GM06990 (cell line): ENCODE data around the gene CLEC4G.

Source experiments
- DNase-seq: peaks from one replicate; pipeline ENCODE4 v3.0.0-alpha.2; 2011; ENCODE audit not compliant: insufficient read length; ENCODE audit errors: extremely low read depth
- H3K27me3 ChIP-seq: replicated peaks from 2 replicates; pipeline ENCODE4 v1.6.0; 2011; ENCODE audit warnings: low read length; ENCODE audit not compliant: control insufficient read depth, insufficient read depth
- H3K36me3 ChIP-seq: 2 replicates; pipeline ENCODE4 v1.5.1; 2011; ENCODE audit warnings: low read length; ENCODE audit not compliant: control insufficient read depth, insufficient read depth
- H3K4me3 ChIP-seq: replicated peaks from 2 replicates; pipeline ENCODE4 v1.5.1; 2011; ENCODE audit warnings: low read depth, mild to moderate bottlenecking, control low read depth, low read length
- CTCF ChIP-seq: IDR thresholded peaks from 2 replicates; pipeline ENCODE4 v1.5.1; 2011; ENCODE audit warnings: low read length, control low read depth, mild to moderate bottlenecking, inconsistent platforms; ENCODE audit not compliant: insufficient read depth, poor library complexity, severe bottlenecking

CLEC4G gene

DNA sequence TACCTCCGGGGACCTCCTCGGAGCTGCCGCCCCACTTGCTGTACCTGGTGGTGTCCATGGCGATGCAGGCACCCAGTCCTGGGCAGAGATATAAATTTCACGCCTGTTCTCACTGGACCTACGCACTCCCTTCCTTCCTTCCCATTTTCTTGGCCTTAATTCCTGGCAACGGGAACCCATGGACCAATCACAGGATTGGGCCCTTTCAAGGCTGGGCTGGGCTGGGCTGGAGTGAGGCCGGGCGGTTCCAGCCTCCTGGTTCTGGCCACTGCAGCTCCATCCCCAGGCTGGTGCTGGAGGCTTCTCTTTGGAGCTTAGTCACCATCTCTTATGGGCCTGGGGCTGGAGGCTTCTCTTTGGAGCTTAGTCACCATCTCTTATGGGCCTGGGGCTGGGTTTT is at the start of gene CLEC4G:
Gene CLEC4G, minus strand, starts transcription at position 66 of the 400 bp plus-strand sequence. Its CDS starts 8 bp downstream, at position 58.
- no peaks in the 10 kb centered on the region for H3K36me3 ChIP-seq
- no peak within 1 kb of the TSS for H3K4me3 ChIP-seq
- no peak for TF ChIP-seq CTCF
- no peaks in the 10 kb centered on the region for H3K27me3 ChIP-seq
- DNase-seq = no peak

- H3K27me3 ChIP-seq = no peaks in the 10 kb centered on the region
- no peak overlapping the region for H3K4me3 ChIP-seq
- no peak for TF ChIP-seq CTCF
- no peaks in the 10 kb centered on the region for H3K36me3 ChIP-seq
- no peak for DNase-seq
Measured at GRCh38 chr19:7781157-7781556, 49.2 kb upstream of the CLEC4G start.

DNA sequence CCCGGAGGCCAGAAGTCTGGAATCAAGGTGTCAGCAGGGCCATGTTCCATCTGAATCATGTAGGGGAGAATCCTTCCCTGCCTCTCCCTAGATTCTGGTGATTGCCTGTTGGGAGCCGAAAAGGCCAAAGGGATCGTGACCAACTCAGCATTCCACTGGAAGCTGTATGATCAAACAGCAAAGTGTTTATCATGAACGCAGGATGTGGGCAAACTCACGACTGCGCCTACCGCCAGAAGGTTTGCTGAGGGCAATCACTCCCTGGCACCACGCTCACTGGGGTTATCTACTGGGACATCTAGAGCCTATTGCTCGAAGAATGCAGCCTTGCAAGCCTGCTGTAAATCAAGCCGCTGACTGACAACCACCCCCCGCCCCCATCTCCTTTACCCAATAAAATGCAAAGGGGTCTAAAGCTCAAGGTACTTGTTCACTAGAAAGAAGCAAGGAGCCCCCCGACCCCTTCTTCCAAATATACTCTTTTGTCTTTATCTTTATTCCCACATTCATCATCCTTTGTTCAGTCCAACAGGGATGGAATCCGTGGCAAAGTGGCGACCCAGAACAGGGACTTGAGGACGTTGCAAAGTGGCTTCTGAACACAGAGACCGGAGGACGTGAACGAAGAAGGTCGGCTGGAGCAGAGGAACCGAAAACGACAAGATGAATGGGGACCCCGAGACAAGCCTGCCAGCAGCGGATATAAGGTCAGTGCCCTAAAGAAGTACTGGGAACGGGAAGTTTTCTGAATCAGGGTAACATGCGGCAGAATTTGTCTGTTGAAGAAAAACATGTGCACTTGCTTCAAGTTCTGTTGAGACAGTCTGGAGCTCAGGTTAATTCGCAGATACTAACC is 47.9 kb upstream of the CLEC4G start:
- Histone ChIP-seq H3K4me3 (no peak overlapping the region), H3K36me3 (no peaks in the 10 kb centered on the region), H3K27me3 (no peaks in the 10 kb centered on the region)
- DNase-seq = no peak
- no peak for TF ChIP-seq CTCF

- no peaks in the 10 kb centered on the region for H3K36me3 ChIP-seq
- TF ChIP-seq CTCF = no peak
- H3K27me3 ChIP-seq = no peaks in the 10 kb centered on the region
- no peak overlapping the region for H3K4me3 ChIP-seq
- DNase-seq = no peak
Measured at GRCh38 chr19:7778081-7778480, 46.2 kb upstream of the CLEC4G start.

DNA sequence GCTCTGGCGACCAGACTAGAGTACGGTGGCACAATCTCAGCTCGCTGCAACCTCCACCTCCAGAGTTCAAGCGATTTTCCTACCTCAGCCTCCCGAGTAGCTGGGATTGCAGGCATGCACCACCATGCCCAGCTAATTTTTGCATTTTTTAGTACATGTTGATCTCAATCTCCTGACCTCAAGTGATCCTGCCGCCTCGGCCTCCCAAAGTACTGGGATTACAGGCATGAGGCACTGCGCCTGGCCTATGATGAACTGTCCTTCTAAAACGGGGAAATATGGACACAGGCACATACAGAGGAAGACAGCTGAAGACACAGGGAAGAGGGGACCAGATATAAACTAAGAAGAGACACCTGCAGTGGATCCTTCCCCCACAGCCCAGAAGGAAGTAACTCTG is 43.9 kb upstream of the CLEC4G start:
- no peaks in the 10 kb centered on the region for H3K36me3 ChIP-seq
- no peak overlapping the region for H3K4me3 ChIP-seq
- DNase-seq = no peak
- H3K27me3 ChIP-seq = no peaks in the 10 kb centered on the region
- no peak for TF ChIP-seq CTCF

DNA sequence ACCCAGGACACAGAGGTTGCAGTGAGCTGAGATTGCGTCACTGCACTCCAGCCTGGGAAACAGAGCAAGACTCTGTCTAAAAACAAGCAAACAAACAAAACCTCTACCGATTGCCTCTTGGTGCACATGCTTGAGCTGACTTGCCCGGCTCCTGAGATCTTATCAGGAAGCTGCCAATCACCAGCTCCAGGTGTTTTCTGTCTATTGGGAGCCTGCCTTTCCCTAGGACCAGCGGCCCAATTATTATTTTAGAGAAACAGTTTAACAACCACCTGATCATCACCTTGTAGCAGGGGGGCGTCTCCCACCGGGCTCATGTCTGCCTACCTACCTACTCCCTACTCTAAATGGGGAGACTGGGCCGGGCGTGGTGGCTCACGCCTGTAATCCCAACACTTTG is 41.9 kb upstream of the CLEC4G start:
- H3K27me3 ChIP-seq = no peaks in the 10 kb centered on the region
- H3K4me3 ChIP-seq = no peak overlapping the region
- no peaks in the 10 kb centered on the region for H3K36me3 ChIP-seq
- TF ChIP-seq CTCF = no peak
- DNase-seq = no peak
